Choroid plexus epithelial cell (primary cell): ENCODE results near the gene ALPI.

Source experiments
- DNase-seq: peaks from one replicate; pipeline ENCODE4 v3.0.0-alpha.2; 2010; ENCODE audit warnings: low read depth
- H3K4me3 ChIP-seq: 2 replicates; pipeline ENCODE4 v1.5.1; 2011; ENCODE audit warnings: low read depth, mild to moderate bottlenecking, control low read depth, low read length, moderate library complexity
- TF ChIP-seq, protein P1 (sequence below): conservative IDR thresholded peaks from 2 replicates; pipeline ENCODE4 v1.5.1; 2011; ENCODE audit warnings: low read depth, mild to moderate bottlenecking, control low read depth, inconsistent platforms, low read length, moderate library complexity

Gene ALPI

DNA sequence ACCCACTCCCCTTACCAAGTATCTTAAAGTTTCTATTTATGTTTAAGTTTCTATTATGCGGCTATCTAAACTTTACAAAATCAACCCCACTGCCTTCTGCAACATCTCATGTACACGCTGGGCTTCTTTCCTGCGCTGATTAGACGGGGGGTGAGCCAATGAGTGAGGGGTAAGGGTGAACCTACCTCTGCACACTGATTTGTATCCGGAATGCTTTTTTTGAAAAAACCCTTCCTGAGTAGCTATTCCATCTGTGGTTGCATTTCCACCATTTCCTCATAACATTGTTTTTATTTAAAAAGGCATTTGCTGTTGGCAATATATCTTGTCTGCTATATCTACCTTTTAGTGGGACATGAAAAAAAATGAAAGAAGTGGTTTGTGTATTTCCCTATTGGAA is 43.0 kb upstream of the ALPI start:
- TF ChIP-seq, protein P1, sequence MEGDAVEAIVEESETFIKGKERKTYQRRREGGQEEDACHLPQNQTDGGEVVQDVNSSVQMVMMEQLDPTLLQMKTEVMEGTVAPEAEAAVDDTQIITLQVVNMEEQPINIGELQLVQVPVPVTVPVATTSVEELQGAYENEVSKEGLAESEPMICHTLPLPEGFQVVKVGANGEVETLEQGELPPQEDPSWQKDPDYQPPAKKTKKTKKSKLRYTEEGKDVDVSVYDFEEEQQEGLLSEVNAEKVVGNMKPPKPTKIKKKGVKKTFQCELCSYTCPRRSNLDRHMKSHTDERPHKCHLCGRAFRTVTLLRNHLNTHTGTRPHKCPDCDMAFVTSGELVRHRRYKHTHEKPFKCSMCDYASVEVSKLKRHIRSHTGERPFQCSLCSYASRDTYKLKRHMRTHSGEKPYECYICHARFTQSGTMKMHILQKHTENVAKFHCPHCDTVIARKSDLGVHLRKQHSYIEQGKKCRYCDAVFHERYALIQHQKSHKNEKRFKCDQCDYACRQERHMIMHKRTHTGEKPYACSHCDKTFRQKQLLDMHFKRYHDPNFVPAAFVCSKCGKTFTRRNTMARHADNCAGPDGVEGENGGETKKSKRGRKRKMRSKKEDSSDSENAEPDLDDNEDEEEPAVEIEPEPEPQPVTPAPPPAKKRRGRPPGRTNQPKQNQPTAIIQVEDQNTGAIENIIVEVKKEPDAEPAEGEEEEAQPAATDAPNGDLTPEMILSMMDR = no peak
- DNase-seq = no peak
- no peak overlapping the region for H3K4me3 ChIP-seq

DNA sequence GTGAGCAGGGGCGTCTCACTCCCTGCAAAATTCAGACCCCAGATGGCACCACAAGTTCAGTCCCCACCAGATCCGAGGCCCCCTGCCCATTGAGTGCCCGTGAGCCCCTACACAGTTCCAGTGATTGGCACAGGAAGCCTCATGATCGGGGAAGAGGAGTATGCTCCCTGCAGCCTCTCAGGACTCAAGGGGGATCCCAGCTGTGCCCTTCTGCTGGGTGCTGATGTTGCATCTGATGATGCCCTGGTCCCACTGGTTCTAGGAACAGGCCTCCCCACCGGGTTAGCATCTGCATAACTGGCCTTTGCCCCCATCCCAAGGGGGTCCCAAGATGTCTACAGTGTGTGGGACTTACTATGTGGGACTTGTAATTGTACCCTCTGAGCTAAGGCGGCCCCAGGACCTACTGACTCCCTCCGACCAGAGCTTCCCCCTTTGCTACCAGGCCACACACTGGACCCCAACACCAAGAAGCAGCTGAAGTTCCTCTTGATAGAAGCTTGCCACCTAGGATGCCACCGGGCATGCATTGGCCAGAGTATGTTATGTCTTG is 40.7 kb upstream of the ALPI start:
- H3K4me3 ChIP-seq = no peak overlapping the region
- DNase-seq = no peak
- TF ChIP-seq, protein P1 = no peak

DNA sequence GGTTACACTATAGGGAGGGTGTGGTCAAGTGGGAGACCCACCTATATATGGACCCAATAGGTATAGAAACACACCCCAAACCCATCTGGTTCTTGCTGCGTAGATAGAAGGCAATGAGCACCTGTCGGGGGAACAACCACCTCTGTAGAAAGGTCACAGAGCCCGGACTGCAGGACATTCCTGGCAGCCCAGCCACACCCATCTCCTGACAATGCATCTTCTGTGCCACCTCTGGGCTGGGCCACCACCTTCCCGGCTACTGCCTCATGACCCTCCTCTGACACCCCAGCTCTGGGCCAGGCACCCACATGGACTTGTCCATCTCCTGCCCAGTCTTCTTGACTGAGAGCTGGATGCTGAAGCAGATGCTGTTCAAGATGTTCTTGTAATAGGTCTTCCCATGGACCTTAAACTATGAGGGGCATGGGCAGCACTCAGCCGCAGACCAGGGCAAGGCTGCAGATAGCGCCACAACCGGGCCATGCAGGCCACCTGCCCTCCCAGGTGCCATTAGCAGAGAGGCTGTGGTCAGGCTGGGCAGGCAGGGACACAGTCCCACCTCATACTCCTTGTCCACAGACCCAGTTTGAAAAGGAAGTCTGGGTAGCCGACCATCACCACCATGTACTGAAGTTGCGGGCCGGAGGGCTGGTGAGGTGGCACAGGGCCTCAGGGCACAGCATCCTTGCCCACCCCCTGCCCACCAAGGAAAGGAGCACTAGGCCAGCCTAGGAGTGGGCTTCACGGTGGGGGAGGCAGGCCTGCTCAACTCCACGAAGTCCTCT is 40.0 kb upstream of the ALPI start:
- TF ChIP-seq, protein P1 = no peak
- no peak overlapping the region for H3K4me3 ChIP-seq
- no peak for DNase-seq

DNA sequence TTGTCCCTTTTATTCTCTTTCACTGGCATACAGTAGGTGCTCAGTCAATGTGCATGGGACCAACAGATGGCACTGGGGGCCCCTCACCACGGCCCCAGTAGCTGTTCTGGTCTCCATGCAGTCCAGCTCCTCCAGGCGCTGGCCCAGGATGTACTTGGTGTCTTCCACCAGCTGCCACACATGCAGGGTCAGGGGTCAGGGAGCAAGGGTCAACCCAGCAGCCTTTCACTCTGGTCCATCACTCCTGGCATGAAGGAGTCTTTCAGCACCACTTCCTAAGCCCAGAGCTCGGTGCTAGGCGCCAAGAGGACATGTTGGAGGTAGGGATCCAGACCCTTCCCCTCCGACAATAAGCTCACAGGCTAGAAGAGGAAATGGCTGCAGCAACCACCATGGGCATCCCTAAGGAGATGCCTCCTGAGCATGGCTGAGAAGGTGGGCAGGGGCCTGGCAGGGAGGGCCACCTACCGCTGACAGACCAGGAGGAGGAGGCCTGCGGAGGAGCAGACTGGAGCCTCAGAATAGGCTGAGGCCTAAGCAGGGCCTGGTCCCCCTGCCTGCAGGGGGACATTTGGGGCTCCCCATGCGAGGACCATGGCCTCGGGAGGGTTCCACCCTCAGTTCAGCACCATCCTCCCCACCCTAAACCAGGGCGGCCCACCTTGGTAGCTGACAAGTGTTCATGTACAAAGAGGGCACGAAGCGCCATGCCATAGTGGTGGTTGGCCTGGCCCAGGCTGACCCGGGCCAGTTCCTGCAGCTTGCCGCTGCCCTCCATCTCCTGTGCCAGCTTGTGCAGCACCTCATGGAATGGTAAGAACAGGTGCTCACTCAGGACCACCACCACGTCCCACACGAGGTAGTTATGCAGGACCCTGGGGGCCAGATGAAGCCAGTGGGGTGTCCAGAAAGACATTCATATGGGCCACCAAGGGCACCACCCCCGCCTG is 39.2 kb upstream of the ALPI start:
- TF ChIP-seq, protein P1 = no peak
- no peak for DNase-seq
- H3K4me3 ChIP-seq = no peak overlapping the region

DNA sequence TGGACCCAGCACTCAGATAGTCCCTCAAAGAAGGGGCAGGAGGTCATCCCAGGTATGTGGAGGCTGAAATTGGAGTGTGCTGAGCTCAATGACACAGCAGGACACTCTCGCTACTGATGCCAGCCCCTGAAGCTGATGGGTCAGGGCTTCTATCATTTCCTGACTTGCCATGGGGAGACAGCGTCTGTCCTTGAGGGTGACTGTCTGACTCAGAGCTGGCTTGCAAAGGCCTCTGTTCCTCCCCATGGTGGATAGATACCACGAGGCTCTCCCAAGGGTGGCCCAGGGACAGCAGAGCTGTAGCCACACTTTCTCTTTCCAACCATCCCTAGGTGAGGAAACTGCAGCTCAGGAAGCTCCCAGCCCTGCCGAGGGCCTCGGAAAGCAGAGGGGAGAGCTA is 38.5 kb upstream of the ALPI start:
- no peak overlapping the region for H3K4me3 ChIP-seq
- TF ChIP-seq, protein P1 = no peak
- no peak for DNase-seq

DNA sequence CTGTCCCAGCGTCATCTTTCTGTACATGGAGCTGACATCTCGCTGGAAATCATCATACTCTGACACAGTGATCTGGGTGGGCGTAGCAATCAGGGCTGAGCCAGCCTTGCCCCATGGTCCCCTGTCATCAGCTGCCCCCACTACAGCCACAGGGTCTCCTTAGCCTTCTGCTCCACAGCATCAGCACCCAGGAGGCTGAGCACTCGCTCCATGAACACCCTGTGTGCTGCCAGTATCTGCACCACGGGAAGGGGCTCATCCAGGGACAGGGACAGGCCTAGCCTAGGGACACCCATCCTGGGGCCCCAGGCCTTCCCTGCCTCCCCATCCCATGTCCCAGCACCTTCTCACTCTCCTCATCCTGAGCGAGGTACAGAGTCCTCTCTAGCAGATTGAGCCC is 37.9 kb upstream of the ALPI start:
- no peak overlapping the region for H3K4me3 ChIP-seq
- DNase-seq = no peak
- TF ChIP-seq, protein P1 = no peak
